SH-SY5Y (cell line): Measurements from ENCODE around the gene GPC5.

Experiments
- GATA2 ChIP-seq: IDR thresholded peaks from 2 replicates; pipeline ENCODE4 v1.6.1; 2011; ENCODE audit warnings: mild to moderate bottlenecking, low read depth, low read length
- GATA3 ChIP-seq: IDR thresholded peaks from 2 replicates; pipeline ENCODE4 v1.6.1; 2011; ENCODE audit warnings: low read depth, mild to moderate bottlenecking, low read length, moderate library complexity

GRCh38 chr13:92864584-92865284 is 1466.3 kb downstream of the GPC5 start:
- TF ChIP-seq GATA2 (no peak), GATA3 (no peak)
